A549 (cell line): Measurements from ENCODE around the gene RUNX2.

ENCODE experiments used
- BHLHE40 ChIP-seq: IDR thresholded peaks from 2 replicates; pipeline ENCODE4 v1.6.1; 2012; ENCODE audit warnings: low read depth, low read length, inconsistent platforms
- MAZ ChIP-seq: fragments of 150-350 bp; IDR thresholded peaks from 2 replicates; pipeline ENCODE4 v1.6.1; 2014; ENCODE audit warnings: antibody characterized with exemption, low read depth, low read length, borderline replicate concordance
- NPAS2 ChIP-seq: fragments of 250-450 bp; sonication (Bioruptor Pico); IDR thresholded peaks from 2 replicates; pipeline ENCODE4 v1.8.0; 2022; ENCODE audit warnings: mild to moderate bottlenecking, moderate library complexity, borderline replicate concordance
- POLR2A ChIP-seq: IDR thresholded peaks from 2 replicates; pipeline ENCODE4 v1.6.1; 2012; ENCODE audit warnings: mild to moderate bottlenecking, low read length
- SMC3 ChIP-seq: fragments of >200 bp; sonication (Bioruptor Twin); formaldehyde crosslinking; IDR thresholded peaks from 3 replicates; pipeline ENCODE4 v1.6.1; 2018; ENCODE audit warnings: inconsistent platforms
- TF ChIP-seq, protein P1 (sequence below): fragments of >200 bp; sonication (Bioruptor Twin); formaldehyde crosslinking; IDR thresholded peaks from 3 replicates; pipeline ENCODE4 v1.5.1; 2016
- TF ChIP-seq, protein P2 (sequence below): IDR thresholded peaks from 2 replicates; pipeline ENCODE4 v1.6.1; 2012
- TF ChIP-seq, protein P3 (sequence below): IDR thresholded peaks from 2 replicates; pipeline ENCODE4 v1.6.1; 2012; ENCODE audit warnings: low read depth, borderline replicate concordance

DNA sequence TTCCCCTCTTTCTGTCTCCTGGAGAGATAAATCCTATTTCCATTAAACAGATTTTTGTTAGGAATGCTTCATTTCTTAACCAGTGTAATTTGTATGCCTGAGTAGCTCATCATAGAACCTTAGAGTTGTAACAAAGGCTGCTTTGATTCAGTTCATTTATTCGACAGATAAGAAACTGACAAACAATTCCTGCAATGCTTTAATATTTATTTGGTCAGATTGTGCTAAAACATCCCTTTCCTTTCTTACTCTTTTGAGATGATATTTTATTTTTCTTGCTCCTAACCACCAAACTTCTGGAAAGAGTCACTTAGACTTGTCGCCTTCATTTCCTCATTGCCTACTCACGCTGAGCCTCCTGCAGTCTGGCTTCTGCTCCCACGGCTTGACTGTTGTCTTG lies 138.6 kb downstream of the RUNX2 start:
- TF ChIP-seq, protein P1, sequence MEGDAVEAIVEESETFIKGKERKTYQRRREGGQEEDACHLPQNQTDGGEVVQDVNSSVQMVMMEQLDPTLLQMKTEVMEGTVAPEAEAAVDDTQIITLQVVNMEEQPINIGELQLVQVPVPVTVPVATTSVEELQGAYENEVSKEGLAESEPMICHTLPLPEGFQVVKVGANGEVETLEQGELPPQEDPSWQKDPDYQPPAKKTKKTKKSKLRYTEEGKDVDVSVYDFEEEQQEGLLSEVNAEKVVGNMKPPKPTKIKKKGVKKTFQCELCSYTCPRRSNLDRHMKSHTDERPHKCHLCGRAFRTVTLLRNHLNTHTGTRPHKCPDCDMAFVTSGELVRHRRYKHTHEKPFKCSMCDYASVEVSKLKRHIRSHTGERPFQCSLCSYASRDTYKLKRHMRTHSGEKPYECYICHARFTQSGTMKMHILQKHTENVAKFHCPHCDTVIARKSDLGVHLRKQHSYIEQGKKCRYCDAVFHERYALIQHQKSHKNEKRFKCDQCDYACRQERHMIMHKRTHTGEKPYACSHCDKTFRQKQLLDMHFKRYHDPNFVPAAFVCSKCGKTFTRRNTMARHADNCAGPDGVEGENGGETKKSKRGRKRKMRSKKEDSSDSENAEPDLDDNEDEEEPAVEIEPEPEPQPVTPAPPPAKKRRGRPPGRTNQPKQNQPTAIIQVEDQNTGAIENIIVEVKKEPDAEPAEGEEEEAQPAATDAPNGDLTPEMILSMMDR: no peak
- TF ChIP-seq, protein P2, sequence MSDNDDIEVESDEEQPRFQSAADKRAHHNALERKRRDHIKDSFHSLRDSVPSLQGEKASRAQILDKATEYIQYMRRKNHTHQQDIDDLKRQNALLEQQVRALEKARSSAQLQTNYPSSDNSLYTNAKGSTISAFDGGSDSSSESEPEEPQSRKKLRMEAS: no peak
- TF ChIP-seq BHLHE40: no peak
- TF ChIP-seq NPAS2 (CRISPR knock-in tag): no peak
- TF ChIP-seq POLR2A: no peak
- TF ChIP-seq SMC3: no peak
- TF ChIP-seq MAZ: no peak
- TF ChIP-seq, protein P3, sequence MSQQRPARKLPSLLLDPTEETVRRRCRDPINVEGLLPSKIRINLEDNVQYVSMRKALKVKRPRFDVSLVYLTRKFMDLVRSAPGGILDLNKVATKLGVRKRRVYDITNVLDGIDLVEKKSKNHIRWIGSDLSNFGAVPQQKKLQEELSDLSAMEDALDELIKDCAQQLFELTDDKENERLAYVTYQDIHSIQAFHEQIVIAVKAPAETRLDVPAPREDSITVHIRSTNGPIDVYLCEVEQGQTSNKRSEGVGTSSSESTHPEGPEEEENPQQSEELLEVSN: no peak
